Smooth muscle cell (in vitro differentiated cells): Measurements from ENCODE around the gene RABAC1. TPM values are rescaled to one million over a fixed set of nuclear protein-coding genes. Genes with fewer than 3 reads are reported as not detected.

Experiments used
- DNase-seq: peaks from one replicate; lab custom pipeline; 2025; ENCODE audit not compliant: unreplicated experiment; lab: John Stamatoyannopoulos, UW
- H2AFZ ChIP-seq: fragments of 200-600 bp; sonication (generic); 2 replicates; pipeline ENCODE4 v1.6.0; 2016; ENCODE audit warnings: antibody characterized with exemption, low read depth, mild to moderate bottlenecking
- H3F3A ChIP-seq: fragments of 200-600 bp; sonication (generic); 2 replicates; pipeline ENCODE4 v1.6.0; 2017; ENCODE audit warnings: antibody characterized with exemption, low read depth
- H3K27ac ChIP-seq: fragments of 200-600 bp; sonication (generic); 2 replicates; pipeline ENCODE4 v1.5.1; 2016; ENCODE audit warnings: low read depth, mild to moderate bottlenecking
- H3K27me3 ChIP-seq: fragments of 200-600 bp; sonication (generic); 2 replicates; pipeline ENCODE4 v1.6.1; 2016; ENCODE audit warnings: low read depth, mild to moderate bottlenecking
- H3K36me3 ChIP-seq: fragments of 200-600 bp; sonication (generic); 2 replicates; pipeline ENCODE4 v1.5.1; 2016; ENCODE audit warnings: low read depth
- H3K4me1 ChIP-seq: fragments of 200-600 bp; sonication (generic); 2 replicates; pipeline ENCODE4 v1.5.1; 2016; ENCODE audit warnings: low read depth
- H3K4me2 ChIP-seq: fragments of 200-600 bp; sonication (generic); 2 replicates; pipeline ENCODE4 v1.6.0; 2016; ENCODE audit warnings: mild to moderate bottlenecking
- H3K4me3 ChIP-seq: fragments of 200-600 bp; sonication (generic); 2 replicates; pipeline ENCODE4 v1.5.1; 2016; ENCODE audit warnings: mild to moderate bottlenecking
- H3K79me2 ChIP-seq: fragments of 200-600 bp; sonication (generic); 2 replicates; pipeline ENCODE4 v1.6.0; 2016; ENCODE audit warnings: low read depth, mild to moderate bottlenecking
- H3K9ac ChIP-seq: fragments of 200-600 bp; sonication (generic); 2 replicates; pipeline ENCODE4 v1.6.0; 2016; ENCODE audit warnings: low read depth
- H3K9me3 ChIP-seq: fragments of 200-600 bp; sonication (generic); replicated peaks from 2 replicates; pipeline ENCODE4 v1.5.1; 2016; ENCODE audit warnings: low read depth
- H4K20me1 ChIP-seq: fragments of 200-600 bp; sonication (generic); 2 replicates; pipeline ENCODE4 v1.6.0; 2016; ENCODE audit warnings: low read depth
- CTCF ChIP-seq: fragments of 200-600 bp; sonication (generic); IDR thresholded peaks from 2 replicates; pipeline ENCODE4 v1.5.1; 2017; ENCODE audit warnings: borderline replicate concordance, mild to moderate bottlenecking, antibody characterized with exemption; ENCODE audit not compliant: insufficient read depth, poor library complexity, severe bottlenecking
- WGBS: methylation state at CpG from one replicate; pipeline ENCODE4 v1.1.7; 2016; ENCODE audit warnings: low lambda C conversion rate; 5-methylcytosine and 5-hydroxymethylcytosine counted together
- polyA plus RNA-seq: library from polyadenylated mRNA; unstranded; fragments of >200 nt; fragmentation: Nextera tagmentation; extraction: Ambion mirVana; gene quantifications from 2 replicates; pipeline ENCODE4 v1.2.1, GENCODE V29; 2016
- total RNA-seq: library from RNA; depleted of rRNA; stranded (reverse); fragments of >200 nt; gene quantifications from 2 replicates; pipeline ENCODE4 v1.2.3, GENCODE V29; 2014

The RABAC1 gene
- total and polyA plus RNA-seq, 2 experiments from 2014 or later = 304 to 581 TPM

- 93% methylated on average over 15 of the region's 15 CpGs for WGBS
- Histone ChIP-seq H3K9me3 (no peaks in the 10 kb centered on the region), H2AFZ (no peak overlapping the region), H3K79me2 (no peaks in the 10 kb centered on the region), H3K27me3 (no peaks in the 10 kb centered on the region), H3K36me3 (no peaks in the 10 kb centered on the region), H4K20me1 (no peaks in the 10 kb centered on the region), H3K4me2 (no peak overlapping the region), H3K9ac (no peak overlapping the region), H3F3A (no peaks in the 10 kb centered on the region), H3K4me1 (no peaks in the 10 kb centered on the region), H3K27ac (no peak overlapping the region), H3K4me3 (no peak overlapping the region)
- no peak for DNase-seq
- no peak for TF ChIP-seq CTCF
Measured at GRCh38 chr19:41981724-41982123, 22.6 kb upstream of the RABAC1 start.

- Histone ChIP-seq H3K9me3 (no peaks in the 10 kb centered on the region), H3K79me2 (no peaks in the 10 kb centered on the region), H3K27me3 (no peaks in the 10 kb centered on the region), H3K36me3 (no peaks in the 10 kb centered on the region), H3K4me2 (no peak overlapping the region), H3K9ac (no peak overlapping the region), H3K27ac (no peak overlapping the region), H4K20me1 (no peaks in the 10 kb centered on the region), H3K4me1 (no peaks in the 10 kb centered on the region), H2AFZ (no peak overlapping the region), H3F3A (no peaks in the 10 kb centered on the region), H3K4me3 (no peak overlapping the region)
- no peak for TF ChIP-seq CTCF
- WGBS = 91% methylated on average over 17 of the region's 17 CpGs
- no peak for DNase-seq
Measured at GRCh38 chr19:41978470-41978869, 19.3 kb upstream of the RABAC1 start.

- TF ChIP-seq CTCF = no peak
Measured at GRCh38 chr19:41977916-41978315, 18.8 kb upstream of the RABAC1 start.

GRCh38 chr19:41974652-41975051, 15.5 kb upstream of the RABAC1 start:
- Histone ChIP-seq H3K4me2 (no peak overlapping the region), H3K27ac (no peak overlapping the region), H2AFZ (no peak overlapping the region), H3K27me3 (no peaks in the 10 kb centered on the region), H3K4me3 (no peak overlapping the region), H3K9me3 (no peaks in the 10 kb centered on the region), H4K20me1 (no peaks in the 10 kb centered on the region), H3K9ac (no peak overlapping the region), H3K4me1 (no peaks in the 10 kb centered on the region), H3K36me3 (no peaks in the 10 kb centered on the region), H3F3A (no peaks in the 10 kb centered on the region), H3K79me2 (no peaks in the 10 kb centered on the region)
- WGBS = 89% methylated on average over 8 of the region's 8 CpGs
- DNase-seq = no peak
- TF ChIP-seq CTCF = no peak

More at GRCh38 chr19:41977916-41978315, 18.8 kb upstream of the RABAC1 start:
- H3K9me3 ChIP-seq = no peaks in the 10 kb centered on the region
- no peak for DNase-seq
- H2AFZ ChIP-seq = no peak overlapping the region
- no peaks in the 10 kb centered on the region for H3K4me1 ChIP-seq
- no peaks in the 10 kb centered on the region for H3K79me2 ChIP-seq
- WGBS = 94% methylated on average over 22 of the region's 22 CpGs
- no peak overlapping the region for H3K9ac ChIP-seq
- H3K4me2 ChIP-seq = no peak overlapping the region
- no peaks in the 10 kb centered on the region for H3F3A ChIP-seq
- H3K27ac ChIP-seq = no peak overlapping the region
- no peak overlapping the region for H3K4me3 ChIP-seq
- H4K20me1 ChIP-seq = no peaks in the 10 kb centered on the region
- H3K36me3 ChIP-seq = no peaks in the 10 kb centered on the region
- no peaks in the 10 kb centered on the region for H3K27me3 ChIP-seq
